22Rv1 (cell line): ENCODE results near the gene RAD54L2.
A peak's percentile ranks its signal among the peaks of the same experiment; 100 is the strongest.

Experiments
- H3K27ac ChIP-seq: fragments of 450-650 bp; 2 replicates; pipeline ENCODE4 v1.5.1; 2017
- CTCF ChIP-seq: fragments of 450-650 bp; IDR thresholded peaks from 2 replicates; pipeline ENCODE4 v1.5.1; 2017; ENCODE audit warnings: mild to moderate bottlenecking
- ZFX ChIP-seq: fragments of 450-650 bp; IDR thresholded peaks from 2 replicates; pipeline ENCODE4 v1.6.1; 2017; ENCODE audit warnings: antibody characterized with exemption, borderline replicate concordance

The RAD54L2 gene

GRCh38 chr3:51538459-51539290 lies at the start of gene RAD54L2:
RAD54L2 (plus strand) TSS chr3:51538719; CDS start chr3:51590421, 51,702 bp downstream.
- H3K27ac ChIP-seq, result peak within 1 kb of the TSS; percentile 71
- peak; percentile 77; the same call in 1 of the 2 replicates for TF ChIP-seq ZFX
- peak; percentile 67 for TF ChIP-seq CTCF

- H3K27ac ChIP-seq, result peak overlapping the region; percentile 94
- TF ChIP-seq ZFX (no peak), CTCF (no peak)
These were observed 39.4 kb upstream of the RAD54L2 start for GRCh38 chr3:51498876-51499738.

- peak overlapping the region; percentile 94 for H3K27ac ChIP-seq
- no peak for TF ChIP-seq CTCF
These were observed 37.8 kb upstream of the RAD54L2 start for GRCh38 chr3:51500632-51501131.

- peak; percentile 89 for TF ChIP-seq CTCF
- TF ChIP-seq ZFX, result no peak
- H3K27ac ChIP-seq, result 0 out of 2 replicates have a peak overlapping the region, but pooled peaks have one; percentile 8
These were observed 36.5 kb upstream of the RAD54L2 start for GRCh38 chr3:51501833-51502561.

GRCh38 chr3:51502562-51502910 lies 36.0 kb upstream of the RAD54L2 start:
- no peak for TF ChIP-seq ZFX
- TF ChIP-seq CTCF, result no peak
- H3K27ac ChIP-seq, result no peak overlapping the region

GRCh38 chr3:51503007-51503406 lies 35.5 kb upstream of the RAD54L2 start:
- H3K27ac ChIP-seq, result no peak overlapping the region
- TF ChIP-seq CTCF (no peak), ZFX (no peak)
